GM12874 (cell line): ENCODE data around the gene DOCK2.

Experiments
- TF ChIP-seq, protein P1 (sequence below): IDR thresholded peaks from 2 replicates; pipeline ENCODE4 v1.5.1; 2011; ENCODE audit warnings: low read depth, mild to moderate bottlenecking, control low read depth, low read length, moderate library complexity; ENCODE audit not compliant: insufficient read depth

Gene DOCK2

DNA sequence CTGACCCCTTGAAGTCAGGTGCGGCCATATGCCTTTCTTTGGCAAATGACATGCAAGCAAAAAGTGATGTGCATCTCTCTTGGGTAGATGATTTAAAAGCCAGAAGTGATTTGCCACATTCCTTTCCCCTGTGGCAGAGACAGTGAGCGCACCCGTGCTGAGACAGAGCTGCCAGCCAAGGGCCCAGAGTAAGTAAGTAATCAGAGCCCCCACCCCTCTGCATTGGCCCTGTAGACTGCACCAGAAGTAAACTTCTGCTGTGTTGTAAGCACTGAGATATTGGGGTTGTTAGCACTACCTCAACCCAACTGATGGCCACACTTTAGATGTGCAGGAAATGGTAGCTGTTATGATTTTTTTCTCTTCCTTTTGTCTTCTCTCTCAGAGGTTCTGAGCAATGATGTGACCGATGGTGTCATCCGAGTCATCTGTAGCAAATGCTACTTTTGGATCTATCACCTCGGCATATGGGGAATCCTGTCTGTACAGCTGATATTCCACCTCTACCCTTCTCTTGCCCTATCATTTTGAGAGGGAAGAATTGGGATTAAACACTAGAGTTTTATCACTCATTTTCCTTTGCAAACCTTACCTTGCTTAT is 58.0 kb downstream of the DOCK2 start:
- TF ChIP-seq, protein P1, sequence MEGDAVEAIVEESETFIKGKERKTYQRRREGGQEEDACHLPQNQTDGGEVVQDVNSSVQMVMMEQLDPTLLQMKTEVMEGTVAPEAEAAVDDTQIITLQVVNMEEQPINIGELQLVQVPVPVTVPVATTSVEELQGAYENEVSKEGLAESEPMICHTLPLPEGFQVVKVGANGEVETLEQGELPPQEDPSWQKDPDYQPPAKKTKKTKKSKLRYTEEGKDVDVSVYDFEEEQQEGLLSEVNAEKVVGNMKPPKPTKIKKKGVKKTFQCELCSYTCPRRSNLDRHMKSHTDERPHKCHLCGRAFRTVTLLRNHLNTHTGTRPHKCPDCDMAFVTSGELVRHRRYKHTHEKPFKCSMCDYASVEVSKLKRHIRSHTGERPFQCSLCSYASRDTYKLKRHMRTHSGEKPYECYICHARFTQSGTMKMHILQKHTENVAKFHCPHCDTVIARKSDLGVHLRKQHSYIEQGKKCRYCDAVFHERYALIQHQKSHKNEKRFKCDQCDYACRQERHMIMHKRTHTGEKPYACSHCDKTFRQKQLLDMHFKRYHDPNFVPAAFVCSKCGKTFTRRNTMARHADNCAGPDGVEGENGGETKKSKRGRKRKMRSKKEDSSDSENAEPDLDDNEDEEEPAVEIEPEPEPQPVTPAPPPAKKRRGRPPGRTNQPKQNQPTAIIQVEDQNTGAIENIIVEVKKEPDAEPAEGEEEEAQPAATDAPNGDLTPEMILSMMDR, result no peak

DNA sequence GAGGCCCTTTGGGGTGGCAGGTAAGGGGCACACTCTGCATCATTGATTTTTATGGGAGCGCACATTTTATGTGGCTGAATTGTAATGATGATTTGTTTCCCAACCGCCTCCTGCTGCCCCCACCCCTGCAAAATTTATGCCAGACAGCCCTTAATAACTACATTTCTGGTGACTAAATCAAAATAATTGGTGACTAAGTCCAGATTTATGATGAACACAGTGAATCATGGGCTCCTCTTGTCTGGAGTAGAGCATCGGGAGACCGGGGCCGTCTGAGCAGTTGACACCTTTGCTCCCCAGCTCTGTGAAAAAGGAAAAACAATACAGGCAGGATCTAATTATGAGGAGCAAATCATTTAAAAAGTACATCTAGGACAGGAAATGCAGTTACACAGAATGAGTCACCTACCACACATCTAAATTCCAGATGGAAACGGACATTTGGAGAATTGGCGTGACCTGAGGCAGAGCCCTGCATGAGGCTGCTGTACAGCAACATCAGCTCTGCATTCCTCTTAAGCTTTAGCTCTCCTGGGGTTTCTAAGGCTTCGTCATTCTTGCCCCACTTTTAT is 58.9 kb downstream of the DOCK2 start:
- TF ChIP-seq, protein P1, result no peak

DNA sequence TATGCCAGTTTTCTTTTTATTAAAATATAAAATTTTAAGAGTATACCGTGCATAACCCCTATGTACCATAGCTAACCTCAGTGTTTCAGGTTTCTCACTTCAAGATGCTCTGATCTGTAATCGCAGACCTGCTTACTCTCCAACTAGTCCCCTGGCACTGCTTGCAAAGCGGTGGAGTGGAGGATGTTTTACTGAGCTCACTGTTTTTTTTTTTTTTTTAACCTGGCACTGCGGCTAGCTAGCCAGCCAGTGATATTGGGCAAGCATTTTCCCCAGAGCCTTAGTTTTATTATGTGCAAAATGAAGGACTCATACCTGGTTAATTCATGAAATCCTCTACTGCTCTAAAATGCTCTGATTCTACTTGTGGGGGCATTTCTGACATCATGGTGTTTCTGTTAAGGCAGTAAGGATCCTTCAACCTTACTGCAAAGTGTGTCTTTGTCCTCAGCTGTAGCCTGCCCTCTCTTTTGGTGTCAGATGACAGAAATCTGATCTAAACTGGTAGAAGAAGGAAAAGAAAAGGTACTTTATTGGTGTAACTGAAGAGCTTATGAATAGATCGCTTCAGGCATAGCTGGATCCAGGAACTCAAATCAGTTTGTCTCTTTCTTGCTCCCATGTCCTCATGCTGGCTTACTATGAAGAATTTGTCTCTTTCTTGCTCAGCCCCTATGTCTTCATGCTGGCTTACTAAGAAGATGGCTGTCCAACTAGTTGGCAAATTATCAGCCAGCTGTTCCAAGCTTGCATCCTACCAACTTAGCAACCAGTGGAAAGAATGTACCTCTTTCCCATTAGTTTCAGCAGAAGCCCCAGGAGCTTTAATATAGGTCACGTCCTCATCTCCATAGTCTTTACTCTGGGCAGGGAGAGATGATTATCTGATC is 59.8 kb downstream of the DOCK2 start:
- TF ChIP-seq, protein P1, result no peak

DNA sequence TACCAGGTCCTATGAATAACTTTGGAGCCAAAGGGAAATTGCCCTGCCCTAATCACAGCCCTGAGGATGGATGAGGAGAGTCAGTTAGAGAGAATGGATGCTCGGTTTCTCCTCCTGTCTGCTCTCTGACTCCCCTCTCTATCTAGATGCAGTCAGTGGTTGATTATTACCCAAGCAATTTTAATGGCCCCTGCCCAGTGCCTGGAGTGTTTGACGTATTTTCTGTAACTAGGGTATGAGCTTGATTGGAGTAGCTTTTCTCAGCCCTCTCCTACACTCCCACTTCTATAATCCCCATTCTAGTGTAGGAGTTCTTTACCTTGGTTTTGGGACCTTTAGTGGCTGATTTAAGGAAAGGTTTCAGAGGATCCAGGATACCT is 60.4 kb downstream of the DOCK2 start:
- TF ChIP-seq, protein P1, result no peak

DNA sequence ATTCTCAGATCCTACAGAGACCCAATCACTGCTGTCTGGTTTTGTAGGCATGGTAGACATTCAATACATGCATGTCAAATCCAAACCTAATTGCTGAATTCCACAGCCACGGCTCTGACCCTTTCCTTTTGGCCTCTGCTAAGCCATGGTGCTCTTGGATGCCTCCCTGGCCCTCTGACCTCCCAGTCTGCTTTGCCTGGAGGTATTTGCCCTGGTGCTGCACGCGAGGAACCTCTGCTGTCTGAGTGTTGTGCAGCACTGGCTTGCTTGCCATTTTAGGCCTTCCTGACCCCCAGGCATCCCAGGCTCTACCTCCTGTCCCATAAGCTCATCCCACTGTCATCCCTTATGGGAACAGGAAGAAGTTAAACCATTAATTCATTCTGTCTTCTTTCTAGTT is 60.9 kb downstream of the DOCK2 start:
- TF ChIP-seq, protein P1, result no peak

DNA sequence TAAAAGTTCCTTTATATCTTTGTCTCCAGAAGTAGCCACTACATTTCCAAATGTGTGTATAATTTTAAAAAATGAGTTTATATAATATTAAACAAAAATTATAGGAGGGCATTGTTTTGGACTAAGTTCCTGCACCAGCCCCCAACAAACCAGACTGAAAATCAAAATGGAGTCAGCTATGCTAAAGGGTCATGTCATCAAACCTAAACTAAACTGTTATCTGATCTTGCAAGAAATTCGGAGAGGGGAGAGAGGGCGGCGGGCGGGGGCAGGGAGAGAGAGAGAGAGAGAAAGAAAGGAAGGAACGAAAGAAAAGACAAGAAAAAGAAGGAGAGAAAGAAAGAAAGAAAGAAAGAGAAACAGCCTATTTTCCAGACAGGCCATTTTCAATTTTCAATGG is 63.5 kb downstream of the DOCK2 start:
- TF ChIP-seq, protein P1, result no peak

DNA sequence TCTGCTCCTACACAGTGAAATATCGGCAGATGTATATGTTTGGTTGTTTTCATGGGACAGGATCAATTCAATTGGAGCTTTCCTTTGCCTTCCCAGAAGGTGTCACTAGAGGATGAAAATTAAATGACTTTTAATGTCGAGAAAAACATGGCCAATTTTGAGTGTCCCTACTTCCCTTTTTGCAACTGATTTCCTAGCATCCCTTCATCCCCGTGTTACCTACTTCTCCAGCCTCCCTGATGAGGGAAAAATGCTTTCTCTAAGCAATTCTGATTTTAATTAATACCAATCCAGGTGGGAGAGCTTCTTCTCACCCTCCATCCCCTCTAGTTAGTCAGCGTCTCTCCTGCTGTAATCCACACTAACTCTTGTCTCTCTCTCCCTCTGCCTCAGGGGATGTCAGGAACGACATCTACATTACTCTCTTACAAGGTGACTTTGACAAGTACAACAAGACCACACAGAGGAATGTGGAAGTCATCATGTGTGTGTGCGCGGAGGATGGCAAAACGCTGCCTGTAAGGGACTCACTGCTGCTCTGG is 64.9 kb downstream of the DOCK2 start:
- TF ChIP-seq, protein P1, result no peak
